Measurements from ENCODE around the gene B4GALT3.
A peak's percentile ranks its signal among the peaks of the same experiment; 100 is the strongest.

Gene B4GALT3

DNA sequence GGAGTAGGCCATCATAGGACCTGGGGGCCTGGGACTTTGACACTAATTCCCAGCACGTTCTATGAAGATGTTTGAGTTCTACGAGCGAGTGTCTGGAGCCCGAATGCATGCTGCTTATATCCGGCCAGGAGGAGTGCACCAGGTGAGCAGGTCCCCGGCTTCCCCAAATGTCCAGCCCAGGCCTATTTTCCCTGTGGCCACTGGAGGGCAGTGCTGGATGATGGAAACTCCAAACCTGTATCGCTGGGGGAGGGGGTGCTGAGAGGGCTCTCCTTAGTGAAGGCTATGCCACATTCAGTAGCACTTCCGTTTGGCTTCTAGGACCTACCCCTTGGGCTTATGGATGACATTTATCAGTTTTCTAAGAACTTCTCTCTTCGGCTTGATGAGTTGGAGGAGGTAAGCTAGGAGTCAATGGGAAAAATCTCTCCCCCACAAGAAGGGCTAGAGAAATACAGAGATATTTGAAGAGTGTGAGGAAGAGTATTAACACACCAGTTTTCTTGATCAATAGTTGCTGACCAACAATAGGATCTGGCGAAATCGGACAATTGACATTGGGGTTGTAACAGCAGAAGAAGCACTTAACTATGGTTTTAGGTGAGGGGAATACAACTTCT, 32.6 kb upstream of the B4GALT3 start:
- peak; percentile 77 to 79 for DNase-seq
- peaks cover 82 to 98% (median 88%) of the 10 kb centered on the region in 3 donors for H3K36me3 ChIP-seq
- intact Hi-C loops (cut with DNase I; ENCODE audit: low total_unique reads) = no loop called here

DNA sequence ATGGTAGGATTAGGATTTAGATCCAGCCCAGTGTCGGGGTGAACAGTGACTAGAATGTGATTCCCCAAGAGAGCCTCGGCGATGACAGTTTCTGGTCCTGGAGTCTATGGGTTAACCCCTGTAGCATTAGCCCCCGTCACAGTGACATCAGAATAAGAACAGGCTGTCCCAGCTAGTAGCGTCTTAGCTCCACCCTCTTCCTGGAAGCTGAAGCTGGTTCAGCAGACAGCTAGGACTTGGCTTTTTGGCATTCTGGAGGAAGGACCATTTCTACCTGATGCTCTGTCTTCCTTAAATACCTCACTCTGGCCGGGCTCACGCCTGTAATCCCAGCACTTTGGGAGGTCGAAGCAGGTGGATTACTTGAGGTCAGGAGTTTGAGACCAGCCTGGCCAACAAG, 29.9 kb upstream of the B4GALT3 start:
- H3K9me3 ChIP-seq = no peaks in the 10 kb centered on the region
- peaks cover 55 to 77% (median 61%) of the 10 kb centered on the region in 3 donors for H3K36me3 ChIP-seq
- no peaks in the 10 kb centered on the region for H3K27me3 ChIP-seq
- H3K4me1 ChIP-seq = peaks cover under 1 to 23% (median 16%) of the 10 kb centered on the region in 4 donors
- H3K4me3 ChIP-seq = no peak overlapping the region
- intact Hi-C loops (cut with DNase I; ENCODE audit: low total_unique reads) = no loop called here
- TF ChIP-seq, protein P1, sequence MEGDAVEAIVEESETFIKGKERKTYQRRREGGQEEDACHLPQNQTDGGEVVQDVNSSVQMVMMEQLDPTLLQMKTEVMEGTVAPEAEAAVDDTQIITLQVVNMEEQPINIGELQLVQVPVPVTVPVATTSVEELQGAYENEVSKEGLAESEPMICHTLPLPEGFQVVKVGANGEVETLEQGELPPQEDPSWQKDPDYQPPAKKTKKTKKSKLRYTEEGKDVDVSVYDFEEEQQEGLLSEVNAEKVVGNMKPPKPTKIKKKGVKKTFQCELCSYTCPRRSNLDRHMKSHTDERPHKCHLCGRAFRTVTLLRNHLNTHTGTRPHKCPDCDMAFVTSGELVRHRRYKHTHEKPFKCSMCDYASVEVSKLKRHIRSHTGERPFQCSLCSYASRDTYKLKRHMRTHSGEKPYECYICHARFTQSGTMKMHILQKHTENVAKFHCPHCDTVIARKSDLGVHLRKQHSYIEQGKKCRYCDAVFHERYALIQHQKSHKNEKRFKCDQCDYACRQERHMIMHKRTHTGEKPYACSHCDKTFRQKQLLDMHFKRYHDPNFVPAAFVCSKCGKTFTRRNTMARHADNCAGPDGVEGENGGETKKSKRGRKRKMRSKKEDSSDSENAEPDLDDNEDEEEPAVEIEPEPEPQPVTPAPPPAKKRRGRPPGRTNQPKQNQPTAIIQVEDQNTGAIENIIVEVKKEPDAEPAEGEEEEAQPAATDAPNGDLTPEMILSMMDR (IDR thresholded peaks at IDR 0.05) = no peak
- no peak for DNase-seq
- H3K27ac ChIP-seq = no peak overlapping the region

More for the DNA sequence above, 32.6 kb upstream of the B4GALT3 start:
- TF ChIP-seq, protein P1 (IDR thresholded peaks at IDR 0.05) = peak; percentile 84 to 87
- no peaks in the 10 kb centered on the region for H3K27me3 ChIP-seq
- no peaks in the 10 kb centered on the region for H3K9me3 ChIP-seq
- no peak overlapping the region for H3K27ac ChIP-seq
- peaks cover 0 to 10% (median 3%) of the 10 kb centered on the region in 4 donors for H3K4me1 ChIP-seq
- H3K4me3 ChIP-seq = no peak overlapping the region

DNA sequence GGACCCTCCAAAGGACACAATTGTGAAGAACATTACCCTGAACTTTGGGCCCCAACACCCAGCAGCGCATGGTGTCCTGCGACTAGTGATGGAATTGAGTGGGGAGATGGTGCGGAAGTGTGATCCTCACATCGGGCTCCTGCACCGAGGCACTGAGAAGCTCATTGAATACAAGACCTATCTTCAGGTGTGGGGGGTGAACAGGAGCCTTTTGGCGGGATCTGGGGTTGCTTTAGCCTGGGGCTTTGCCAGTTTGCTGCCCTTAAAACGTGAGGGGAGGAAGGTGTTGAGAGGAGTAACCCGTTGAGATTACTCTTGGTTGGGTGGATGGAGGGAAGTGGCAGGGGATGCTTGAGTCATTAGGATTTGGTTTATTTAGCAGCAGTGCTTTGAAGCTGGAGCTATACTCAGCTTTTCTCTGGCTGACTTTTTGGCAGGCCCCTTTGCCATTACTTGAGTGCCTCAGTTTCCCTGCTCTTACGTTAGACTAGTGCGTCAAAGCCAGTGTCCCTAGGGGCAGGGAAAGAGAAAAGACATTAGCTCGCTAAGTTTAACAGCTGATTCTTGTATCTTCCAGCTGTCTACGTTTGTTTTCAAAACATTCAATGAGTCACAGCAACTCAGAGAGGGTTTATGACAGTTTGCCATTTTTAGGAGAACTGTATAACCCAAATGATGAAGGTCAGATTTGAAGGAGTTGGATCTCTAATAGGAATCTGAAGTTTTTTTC, 29.3 kb upstream of the B4GALT3 start:
- Histone ChIP-seq H3K9me3 (no peaks in the 10 kb centered on the region), H3K4me1 (peaks cover 7 to 24% (median 17%) of the 10 kb centered on the region in 4 donors), H3K27me3 (no peaks in the 10 kb centered on the region), H3K27ac (no peak overlapping the region), H3K4me3 (no peak overlapping the region), H3K36me3 (peaks cover 49 to 71% (median 55%) of the 10 kb centered on the region in 3 donors)
- intact Hi-C loops (cut with DNase I; ENCODE audit: low total_unique reads) = no loop called here
- TF ChIP-seq, protein P1 (IDR thresholded peaks at IDR 0.05) = no peak
- DNase-seq = no peak

DNA sequence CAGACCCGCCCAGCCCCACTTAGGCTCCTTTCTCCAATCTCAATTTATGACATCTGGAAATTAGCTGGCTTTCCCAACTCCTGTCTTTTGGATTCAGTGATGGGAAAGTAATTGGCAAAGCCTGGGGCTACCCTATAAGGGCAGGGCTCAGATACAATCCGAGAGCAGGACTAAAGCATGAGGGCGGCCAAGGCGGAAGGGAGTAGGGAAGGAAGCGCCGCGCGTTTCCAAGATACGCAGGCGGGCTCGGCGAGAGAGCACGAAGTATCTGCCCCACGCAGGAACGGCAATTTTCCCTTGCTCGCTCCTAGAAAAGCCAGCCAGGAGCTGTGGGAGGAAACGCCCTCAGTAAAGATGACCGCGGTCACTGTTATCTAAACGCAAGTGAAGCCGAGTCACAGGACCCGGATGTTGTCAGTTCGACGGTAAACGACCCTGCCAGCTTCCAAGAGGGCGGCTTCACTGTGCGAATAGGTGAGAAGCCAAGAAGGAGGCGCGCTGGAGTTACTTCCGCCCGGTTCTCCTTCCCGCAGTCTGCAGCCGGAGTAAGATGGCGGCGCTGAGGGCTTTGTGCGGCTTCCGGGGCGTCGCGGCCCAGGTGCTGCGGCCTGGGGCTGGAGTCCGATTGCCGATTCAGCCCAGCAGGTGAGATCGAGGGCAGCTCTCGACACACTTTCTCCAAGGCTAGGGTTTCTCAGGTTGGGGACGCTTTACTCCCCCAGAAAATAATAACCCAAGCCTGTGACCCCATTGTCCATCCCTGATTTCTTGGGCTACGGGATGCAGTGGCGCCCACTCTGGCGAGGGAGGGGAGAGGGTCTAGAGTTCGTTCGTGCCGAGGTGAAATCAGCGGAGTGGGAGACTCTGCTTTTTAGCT, 24.8 kb upstream of the B4GALT3 start, which contains the start of gene NDUFS2:
TSS of gene NDUFS2 (plus strand) at position 532 of the 877 bp plus-strand sequence. CDS start at position 551, 19 bp downstream.
- peaks cover 7 to 65% (median 52%) of the 10 kb centered on the region in 4 donors for H3K4me1 ChIP-seq
- H3K27me3 ChIP-seq = peaks cover 0 to 9% of the 10 kb centered on the region in 2 donors

More for the DNA sequence above, 24.8 kb upstream of the B4GALT3 start, which contains the start of gene NDUFS2:
- Histone ChIP-seq H3K4me3 (peak within 1 kb of the TSS; percentile 79 to 88), H3K9me3 (no peaks in the 10 kb centered on the region), H3K27ac (peak within 1 kb of the TSS; percentile 87 to 93), H3K36me3 (peaks cover 10 to 27% (median 12%) of the 10 kb centered on the region in 3 donors)
- TF ChIP-seq, protein P1 (IDR thresholded peaks at IDR 0.05) = no peak
- DNase-seq = peak; percentile 99
- intact Hi-C loops (cut with DNase I; ENCODE audit: low total_unique reads) = no loop called here
